Left ventricle myocardium inferior (tissue), 1 donor: ENCODE data around the gene MRPL38. TPM values are rescaled to one million over a fixed set of nuclear protein-coding genes. Genes with fewer than 3 reads are reported as not detected.

Experiments used
- DNase-seq: peaks from one replicate; pipeline ENCODE4 v3.0.0-alpha.2; 2020
- H3K27ac ChIP-seq: fragments of 200-600 bp; replicated peaks from 2 replicates; pipeline ENCODE4 v1.8.0; 2021
- H3K27me3 ChIP-seq: fragments of 200-600 bp; 2 replicates; pipeline ENCODE4 v1.8.0; 2021; ENCODE audit warnings: low read depth
- H3K36me3 ChIP-seq: fragments of 200-600 bp; 2 replicates; pipeline ENCODE4 v1.8.0; 2021
- H3K4me1 ChIP-seq: fragments of 200-600 bp; 2 replicates; pipeline ENCODE4 v1.8.0; 2021
- H3K4me3 ChIP-seq: fragments of 200-600 bp; 2 replicates; pipeline ENCODE4 v1.8.0; 2021; ENCODE audit warnings: mild to moderate bottlenecking, moderate library complexity
- H3K9me3 ChIP-seq: fragments of 200-600 bp; replicated peaks from 2 replicates; pipeline ENCODE4 v1.8.0; 2021
- CTCF ChIP-seq: fragments of 200-600 bp; IDR thresholded peaks from 2 replicates; pipeline ENCODE4 v1.8.0; 2021; ENCODE audit warnings: antibody characterized with exemption, mild to moderate bottlenecking, borderline replicate concordance
- intact Hi-C: fragments of 100-400 bp; cut with micrococcal nuclease; formaldehyde crosslinking; loops from one replicate; pipeline ENCODE4 v1.11.0; 2022
- total RNA-seq: library from RNA; stranded (reverse); fragmentation: NEBNext Ultra II Directional; extraction: Animal tissue kit (Norgen Biotek cat#: 25700); gene quantifications from one replicate; pipeline ENCODE4 v1.2.1, GENCODE V29; 2021
- donor health status: DM: no; HTN: yes; CAD: no; lungs with severe emphysema.

The MRPL38 gene
- total RNA-seq, 1 donor from 2014 or later = 104 TPM

DNA sequence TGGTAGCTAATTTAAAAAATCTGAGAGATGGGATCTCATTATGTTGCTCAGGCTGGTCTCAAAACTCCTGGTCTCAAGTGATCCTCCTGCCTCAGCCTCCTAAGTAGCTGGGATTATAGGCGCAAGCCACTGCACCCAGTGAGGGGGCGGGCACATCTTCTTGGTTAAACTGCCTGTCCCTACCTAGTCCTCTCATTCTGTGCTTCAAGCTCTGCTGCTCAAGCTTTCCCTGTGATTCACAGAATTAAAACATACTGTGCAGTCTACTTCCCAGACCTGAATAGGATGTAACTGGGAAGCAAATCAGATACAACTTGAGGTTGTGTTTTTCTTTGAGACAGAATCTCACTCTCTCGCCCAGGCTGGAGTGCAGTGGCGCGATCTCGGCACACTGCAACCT lies 2.3 kb downstream of the MRPL38 start:
- Histone ChIP-seq H3K9me3 (no peaks in the 10 kb centered on the region), H3K27me3 (no peaks in the 10 kb centered on the region), H3K4me1 (peaks cover 33% of the 10 kb centered on the region), H3K36me3 (peaks cover 50% of the 10 kb centered on the region), H3K27ac (no peak overlapping the region), H3K4me3 (no peak overlapping the region)
- TF ChIP-seq CTCF = no peak
- no peak for DNase-seq
- intact Hi-C loops = no loop called here

DNA sequence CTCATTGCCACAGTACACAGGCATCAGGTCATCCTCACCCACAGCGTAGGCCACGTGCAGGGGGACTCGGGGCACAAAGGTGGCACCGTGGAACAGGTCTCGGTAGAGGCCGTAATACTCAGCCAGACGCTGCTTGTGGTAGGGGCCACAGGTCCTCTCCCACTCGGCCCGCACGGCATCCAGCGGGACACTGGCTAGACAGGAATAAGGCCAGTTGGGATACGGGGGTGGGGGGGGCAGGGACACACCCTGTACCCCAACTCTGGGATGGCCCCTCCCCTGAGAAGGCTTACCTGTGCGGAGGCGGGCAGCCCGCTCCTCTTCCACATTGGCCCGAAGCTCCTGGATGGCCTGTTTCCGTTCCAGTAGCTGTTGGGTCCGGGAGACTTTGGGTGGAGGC lies 3.0 kb downstream of the MRPL38 start:
- Histone ChIP-seq H3K4me3 (no peak overlapping the region), H3K9me3 (no peaks in the 10 kb centered on the region), H3K36me3 (peaks cover 50% of the 10 kb centered on the region), H3K27ac (no peak overlapping the region), H3K27me3 (no peaks in the 10 kb centered on the region), H3K4me1 (peaks cover 40% of the 10 kb centered on the region)
- no peak for TF ChIP-seq CTCF
- no peak for DNase-seq
- intact Hi-C loops = no loop called here

DNA sequence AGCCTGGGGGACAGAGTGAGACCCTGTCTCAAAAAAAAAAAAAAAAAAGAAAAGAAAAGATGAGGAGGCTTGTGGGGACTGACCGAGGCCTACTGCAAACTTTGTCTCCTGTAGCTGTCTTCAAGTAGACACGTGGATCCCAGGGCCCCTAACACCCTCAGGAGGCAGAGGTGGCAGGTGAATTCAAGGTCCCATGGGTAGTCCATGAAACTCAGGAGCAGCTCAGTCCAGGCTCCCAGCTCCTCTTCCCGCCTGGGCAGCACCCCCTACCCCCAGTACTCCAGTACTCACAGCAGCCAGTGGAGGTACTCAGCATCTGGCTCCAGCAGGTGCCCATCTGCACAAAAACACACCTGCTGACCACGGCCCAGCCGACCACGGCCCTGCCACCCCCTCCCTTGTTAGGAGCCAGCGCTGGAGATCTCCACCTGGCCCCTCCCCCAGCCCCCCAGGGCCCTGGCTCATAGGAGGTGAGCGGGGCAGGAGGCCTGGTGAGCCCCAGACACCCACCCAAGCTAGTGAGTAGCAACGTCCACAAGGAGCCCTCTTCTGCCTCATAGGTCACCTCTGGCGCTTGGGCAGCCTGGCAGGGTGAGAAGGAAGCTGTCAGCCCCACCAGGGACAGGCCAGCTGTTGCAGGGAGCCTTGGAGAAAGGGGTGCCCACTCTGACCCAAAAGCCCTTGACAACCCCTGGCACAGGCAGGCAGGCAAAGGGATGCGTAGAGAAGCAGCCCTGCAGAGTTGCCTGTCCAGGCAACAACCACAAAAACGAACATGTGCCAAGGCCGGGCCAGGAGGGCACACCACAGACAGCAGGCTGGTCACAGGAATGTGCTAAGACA lies 3.8 kb downstream of the MRPL38 start:
- Histone ChIP-seq H3K27me3 (no peaks in the 10 kb centered on the region), H3K36me3 (peaks cover 50% of the 10 kb centered on the region)

GRCh38 chr17:75899767-75900468 lies 4.8 kb downstream of the MRPL38 start:
- intact Hi-C loops = no loop called here
- H3K36me3 ChIP-seq = peaks cover 50% of the 10 kb centered on the region
- no peak overlapping the region for H3K27ac ChIP-seq
- H3K27me3 ChIP-seq = no peaks in the 10 kb centered on the region
- DNase-seq = no peak
- TF ChIP-seq CTCF = no peak
- no peak overlapping the region for H3K4me3 ChIP-seq
- no peaks in the 10 kb centered on the region for H3K9me3 ChIP-seq
- H3K4me1 ChIP-seq = peaks cover 45% of the 10 kb centered on the region

More for the DNA sequence above, 3.8 kb downstream of the MRPL38 start:
- Histone ChIP-seq H3K4me3 (no peak overlapping the region), H3K9me3 (no peaks in the 10 kb centered on the region), H3K27ac (no peak overlapping the region), H3K4me1 (peaks cover 44% of the 10 kb centered on the region)
- TF ChIP-seq CTCF = no peak
- DNase-seq = no peak
- intact Hi-C loops = no loop called here

GRCh38 chr17:75899353-75899752 lies 5.3 kb downstream of the MRPL38 start:
- no peaks in the 10 kb centered on the region for H3K9me3 ChIP-seq
- peaks cover 47% of the 10 kb centered on the region for H3K4me1 ChIP-seq
- H3K27ac ChIP-seq = no peak overlapping the region
- H3K27me3 ChIP-seq = no peaks in the 10 kb centered on the region
- H3K36me3 ChIP-seq = peaks cover 50% of the 10 kb centered on the region
- DNase-seq = no peak
- intact Hi-C loops = no loop called here
- TF ChIP-seq CTCF = no peak
- H3K4me3 ChIP-seq = no peak overlapping the region
